ENCODE measurements around the gene DPEP1.
A peak's percentile ranks its signal among the peaks of the same experiment; 100 is the strongest.
"Not testable (repeated sequence)": the region's sequence is repeated elsewhere in the genome, so short reads cannot be mapped to it uniquely, and the experiment has no call there.

DPEP1 gene

GRCh38 chr16:89653656-89654295 lies 40.3 kb downstream of the DPEP1 start:
- DNase-seq, result no peak

- no peak for DNase-seq
Observed at GRCh38 chr16:89655062-89655643, 41.7 kb downstream of the DPEP1 start.

DNA sequence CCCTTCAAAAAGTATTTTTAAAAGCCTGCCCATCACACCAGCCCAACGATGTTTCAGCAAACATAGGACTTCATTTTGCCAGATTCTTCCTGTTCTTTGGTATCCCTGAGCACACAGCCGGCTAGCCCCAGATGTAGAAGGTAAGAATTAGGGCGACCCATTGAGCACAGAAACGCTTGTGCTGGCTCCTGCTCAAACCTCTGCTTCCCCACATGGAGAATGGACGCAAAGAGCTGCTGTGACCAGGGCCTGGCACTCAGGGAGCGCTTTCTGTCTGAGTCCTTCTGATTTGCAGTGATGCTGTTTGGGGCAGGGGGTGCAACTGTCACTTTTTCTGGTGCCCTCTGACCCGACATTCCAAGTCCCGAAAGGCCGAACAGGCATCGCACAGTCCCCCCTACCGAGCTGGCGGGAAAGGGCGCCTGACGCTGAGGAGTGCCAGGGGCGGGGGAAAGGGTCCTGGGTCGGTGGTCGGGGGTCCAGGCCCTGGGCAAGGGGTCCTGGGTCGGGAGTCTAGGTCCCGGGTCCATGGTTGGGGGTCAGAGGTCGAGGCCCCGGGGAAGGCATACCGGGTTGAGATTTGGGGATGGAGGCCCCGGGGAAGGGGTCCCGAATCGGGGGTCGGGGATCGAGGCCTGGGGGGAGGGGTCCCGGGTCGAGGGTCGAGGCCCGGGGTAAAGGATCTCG lies 43.1 kb downstream of the DPEP1 start:
- no peak for DNase-seq

DNA sequence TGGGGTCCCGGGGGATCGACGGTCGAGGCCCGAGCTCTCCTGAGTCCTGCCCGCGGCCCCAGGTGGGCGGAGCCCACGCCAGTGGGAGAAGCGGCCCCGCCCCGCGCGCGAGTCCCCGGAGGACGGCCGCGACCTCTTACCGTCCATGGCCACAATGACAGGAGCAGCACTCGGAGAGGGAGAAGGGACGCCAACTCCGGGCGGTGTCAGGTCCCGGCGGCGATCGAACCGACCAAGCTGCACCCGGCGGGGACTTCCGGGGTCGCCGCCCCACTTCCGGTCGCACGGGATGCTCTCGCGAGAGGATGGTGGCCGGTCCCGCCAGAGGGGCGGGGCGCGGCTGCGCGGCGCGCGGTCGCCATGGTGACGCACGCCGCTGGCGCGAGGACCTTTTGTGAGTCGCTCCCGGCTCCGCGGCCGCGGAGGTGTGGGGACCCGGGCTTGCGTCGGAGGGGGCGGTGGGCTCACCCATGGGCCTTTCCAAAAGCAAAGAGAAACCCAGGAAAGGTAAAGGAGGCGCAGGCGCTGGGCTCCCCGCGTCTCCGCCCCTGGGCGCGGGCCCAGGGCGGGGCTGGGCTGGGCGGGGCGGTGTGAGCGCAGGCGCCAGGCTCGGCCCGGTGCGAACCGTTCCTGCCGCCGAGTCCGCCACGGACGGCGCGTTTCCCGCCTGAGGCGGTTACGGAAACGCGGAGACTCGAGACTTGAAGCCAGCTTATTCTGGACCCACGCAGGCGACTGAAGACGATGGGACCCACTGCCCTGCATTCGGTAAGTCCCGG lies 44.2 kb downstream of the DPEP1 start, which contains the start of the genes CHMP1A and SPATA33:
CHMP1A (minus strand) TSS at position 267 of the 779 bp plus-strand sequence; CDS start at position 147, 120 bp downstream.
SPATA33 (plus strand) TSS at position 395 of the 779 bp plus-strand sequence; CDS start at position 471, 76 bp downstream.
- DNase-seq, result peak; percentile 19 to 92 (median 79)

DNA sequence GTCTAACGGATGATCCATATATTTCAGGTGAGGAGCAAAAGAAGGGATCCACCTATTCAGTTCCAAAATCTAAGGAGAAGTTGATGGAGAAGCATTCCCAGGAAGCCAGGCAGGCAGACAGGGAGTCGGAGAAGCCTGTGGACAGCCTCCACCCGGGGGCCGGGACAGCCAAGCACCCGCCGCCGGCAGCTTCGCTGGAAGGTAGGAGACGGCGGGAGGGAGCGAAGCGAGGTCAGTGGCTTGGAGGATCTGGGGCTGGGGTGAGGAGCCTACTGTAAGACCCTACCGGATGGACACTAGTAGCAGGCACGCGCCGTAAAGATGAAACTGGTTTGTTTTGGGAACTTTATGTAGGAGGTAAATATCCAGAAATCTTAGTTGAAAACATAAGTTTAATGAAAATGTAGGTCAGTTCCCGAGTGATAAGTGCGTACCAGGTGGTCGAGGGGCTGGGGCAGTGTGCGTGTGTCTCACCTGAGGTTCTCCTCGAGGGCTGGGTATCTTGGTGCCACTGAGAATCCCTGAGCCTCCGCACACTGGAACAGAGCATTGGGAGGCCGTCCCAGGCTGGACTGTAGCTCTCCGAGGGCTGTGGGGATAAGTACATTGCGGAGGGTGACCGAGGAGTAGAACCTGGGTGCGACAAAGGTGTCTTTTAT lies 44.9 kb downstream of the DPEP1 start:
- peak in 1 of 14 donors; percentile 32 for DNase-seq

- DNase-seq, result no peak
Observed at GRCh38 chr16:89660146-89660545, 46.7 kb downstream of the DPEP1 start.

DNA sequence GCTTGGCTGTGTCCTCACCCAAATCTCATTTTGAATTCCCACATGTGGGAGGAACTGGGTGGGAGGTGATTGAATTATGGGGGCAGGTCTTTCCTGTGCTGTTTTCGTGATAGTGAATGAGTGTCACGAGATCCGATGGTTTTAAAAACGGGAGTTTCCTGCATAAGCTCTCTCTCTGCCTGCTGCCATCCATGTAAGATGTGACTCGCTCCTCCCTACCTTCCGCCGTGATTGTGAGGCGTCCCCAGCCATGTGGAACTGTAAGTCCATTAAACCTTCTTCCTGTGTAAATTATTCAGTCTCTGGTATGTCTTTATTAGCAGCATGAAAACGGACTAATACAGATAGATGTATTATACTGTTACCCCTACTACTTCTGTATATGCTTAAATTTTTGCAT lies 47.8 kb downstream of the DPEP1 start:
- no peak for DNase-seq

GRCh38 chr16:89664238-89664637 lies 50.8 kb downstream of the DPEP1 start:
- not testable (repeated sequence) for DNase-seq

DNA sequence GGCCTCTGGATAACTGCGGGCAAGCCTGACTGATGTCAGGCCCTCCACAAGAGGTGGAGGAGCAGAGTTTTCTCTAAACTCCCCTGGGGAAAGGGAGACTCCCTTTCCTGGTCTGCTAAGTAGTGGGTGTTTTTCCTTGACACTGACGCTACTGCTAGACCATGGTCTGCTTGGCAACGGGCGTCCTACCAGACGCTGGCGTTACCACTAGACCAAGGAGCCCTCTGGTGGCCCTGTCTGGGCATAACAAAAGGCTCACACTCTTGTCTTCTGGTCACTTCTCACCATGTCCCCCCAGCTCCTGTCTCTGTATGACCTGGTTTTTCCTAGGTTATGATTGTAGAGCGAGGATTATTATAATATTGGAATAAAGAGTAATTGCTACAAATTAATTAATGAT lies 53.6 kb downstream of the DPEP1 start:
- DNase-seq, result not testable (repeated sequence)

DNA sequence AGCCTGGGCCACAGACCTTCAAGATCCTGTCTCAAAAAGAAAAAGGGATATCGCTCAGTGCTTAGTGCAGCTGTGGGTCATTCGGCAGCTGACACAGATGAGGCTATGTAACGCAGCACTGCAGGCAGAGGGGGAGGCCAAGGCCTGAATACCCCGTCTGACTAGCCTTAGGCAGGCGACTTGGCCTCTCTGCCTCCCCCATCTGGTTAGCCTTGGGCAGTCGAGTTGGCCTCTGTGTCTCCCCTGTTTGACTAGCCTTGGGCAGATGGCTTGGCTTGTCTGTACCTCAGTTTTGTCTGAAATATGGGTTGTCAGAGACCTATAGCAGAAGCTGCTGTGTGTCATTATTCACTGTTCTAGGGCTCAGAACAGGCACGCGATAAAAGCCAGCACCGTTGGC lies 54.2 kb downstream of the DPEP1 start:
- no peak for DNase-seq

DNA sequence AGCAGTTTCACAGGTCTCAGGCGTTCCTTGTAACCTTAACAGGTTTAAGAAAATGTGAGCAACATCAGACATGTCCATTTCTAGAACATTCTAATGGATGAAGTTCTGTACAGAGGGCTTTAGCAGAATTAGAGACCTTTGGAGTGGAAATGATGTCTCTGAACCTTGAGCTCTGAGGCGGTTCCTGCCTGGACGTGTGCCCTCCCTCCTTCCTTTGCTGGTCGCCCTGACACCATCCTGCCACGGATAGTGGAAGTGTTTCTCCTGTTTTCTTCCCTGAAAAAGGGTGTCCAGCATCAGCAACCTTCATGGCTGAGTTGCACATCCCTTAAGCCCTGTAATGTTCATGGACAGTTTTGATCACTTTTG lies 55.3 kb downstream of the DPEP1 start:
- no peak for DNase-seq

DNA sequence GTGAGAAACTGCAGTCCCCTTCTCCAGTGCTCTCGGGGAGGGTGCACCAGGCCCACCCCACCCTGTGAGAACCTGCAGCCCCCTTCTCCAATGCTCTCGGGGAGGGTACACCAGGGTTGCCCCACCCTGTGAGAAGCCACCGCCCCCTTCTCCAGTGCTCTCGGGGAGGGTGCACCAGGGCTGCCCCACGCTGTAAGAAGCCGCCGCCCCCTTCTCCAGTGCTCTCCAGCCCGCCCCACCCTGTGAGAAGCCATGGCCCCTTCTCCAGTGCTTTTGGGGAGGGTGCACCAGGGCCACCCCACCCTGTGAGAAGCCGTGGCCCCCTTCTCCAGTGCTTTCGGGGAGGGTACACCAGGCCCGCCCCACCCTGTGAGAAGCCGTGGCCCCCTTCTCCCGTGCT lies 56.3 kb downstream of the DPEP1 start:
- no peak for DNase-seq

DNA sequence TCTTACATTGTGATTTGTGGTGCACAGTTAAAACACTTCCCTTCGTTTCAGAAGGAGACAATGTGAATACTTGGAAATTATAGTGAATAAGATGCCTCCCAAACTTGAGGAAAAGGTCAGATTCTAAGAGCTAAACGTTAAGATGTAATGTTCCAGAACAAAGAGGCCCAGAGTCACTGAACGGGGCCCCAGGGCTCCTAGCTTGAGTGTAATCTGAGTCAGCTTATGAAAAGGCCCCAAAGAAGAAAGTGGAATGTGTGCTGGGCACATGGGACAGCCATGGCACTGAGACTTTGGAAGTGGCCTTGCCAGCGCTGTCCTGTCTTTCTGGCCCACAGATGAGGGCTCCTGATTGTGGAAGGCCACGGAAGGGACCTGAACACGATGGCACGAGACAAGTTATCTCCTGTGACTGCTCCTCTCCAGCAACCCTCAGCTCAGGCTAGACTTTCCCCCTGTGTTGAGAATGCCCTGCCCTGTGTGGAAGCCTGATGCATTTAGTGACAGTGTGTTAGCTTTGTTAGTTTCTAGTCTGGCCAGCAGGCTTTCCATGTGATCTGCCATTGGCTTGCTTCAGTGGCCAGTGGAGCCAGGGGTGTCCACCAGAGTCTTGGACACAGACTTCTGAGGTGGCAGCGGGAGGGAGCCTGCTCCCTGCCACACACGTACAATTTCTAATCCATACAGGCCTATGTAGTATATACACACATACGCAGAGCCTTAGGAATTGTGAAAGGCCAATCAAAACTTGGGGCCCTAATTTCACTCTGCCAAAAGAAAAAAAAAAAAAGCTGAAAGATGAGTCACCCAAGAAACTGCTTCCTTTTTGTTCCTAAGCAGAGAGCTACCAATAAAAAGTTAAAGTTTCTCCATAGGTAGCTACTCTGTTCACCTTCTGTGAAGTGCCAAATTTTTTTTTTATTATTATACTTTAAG lies 57.3 kb downstream of the DPEP1 start:
- DNase-seq, result no peak

GRCh38 chr16:89671565-89671964 lies 58.1 kb downstream of the DPEP1 start:
- not testable (repeated sequence) for DNase-seq

GRCh38 chr16:89672177-89672941 lies 58.9 kb downstream of the DPEP1 start:
- DNase-seq, result no peak

GRCh38 chr16:89678258-89678657 lies 64.8 kb downstream of the DPEP1 start:
- DNase-seq, result no peak

GRCh38 chr16:89685916-89686315 lies 72.5 kb downstream of the DPEP1 start:
- DNase-seq, result no peak

DNA sequence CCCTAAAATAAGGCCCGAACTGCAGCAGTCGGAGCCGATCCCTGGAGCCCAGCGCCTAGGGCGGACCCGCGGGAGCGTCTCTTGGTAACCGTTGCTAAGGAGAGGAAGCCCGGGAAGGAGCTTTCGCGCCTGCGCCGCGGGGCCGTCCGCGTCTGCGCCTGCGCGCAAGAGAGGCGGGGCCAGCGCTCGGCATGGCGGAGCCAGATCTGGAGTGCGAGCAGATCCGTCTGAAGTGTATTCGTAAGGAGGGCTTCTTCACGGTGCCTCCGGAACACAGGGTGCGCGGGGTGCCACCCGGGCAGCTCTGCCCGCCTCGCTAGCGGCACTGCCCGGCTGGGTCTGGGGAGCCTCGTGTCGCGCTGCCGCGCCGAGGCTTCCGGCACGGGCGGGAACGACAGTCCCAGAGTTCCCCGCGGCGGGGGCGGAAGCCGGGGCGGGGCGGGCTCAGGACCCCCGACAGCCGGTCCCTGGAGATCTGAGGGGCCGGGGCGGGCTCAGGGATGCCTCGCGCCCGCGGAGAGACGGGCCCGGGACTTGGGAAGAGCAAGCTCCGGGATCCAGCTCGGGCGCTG lies 73.2 kb downstream of the DPEP1 start, which contains the start of gene CDK10:
CDK10 (plus strand) TSS at position 170 of the 572 bp plus-strand sequence; CDS start at position 192, 22 bp downstream.
- peak; percentile 37 to 95 (median 85) for DNase-seq

- no peak for DNase-seq
Observed at GRCh38 chr16:89687092-89687940, 73.9 kb downstream of the DPEP1 start.

Data from C1 segment of cervical spinal cord (tissue), 14 donors.